OCI-LY3 (cell line): ENCODE results near the gene DPP10.

Experiments used
- CTCF ChIP-seq: fragments of 200-600, 300-600 bp; sonication (generic); IDR thresholded peaks from 2 replicates; pipeline ENCODE4 v1.5.1; 2014; ENCODE audit warnings: antibody characterized with exemption, low read length, low read depth
- EZH2phosphoT487 ChIP-seq: fragments of 200-600 bp; shearing (Covaris generic); IDR thresholded peaks from 2 replicates; pipeline ENCODE4 v1.6.1; 2018; ENCODE audit warnings: antibody characterized with exemption, mixed run types, low read depth

GRCh38 chr2:115779085-115779632, 1336.7 kb downstream of the DPP10 start:
- no peak for TF ChIP-seq EZH2phosphoT487
- TF ChIP-seq CTCF, result no peak
